H9 (cell line): ENCODE results near the gene TMEM81. TPM values are rescaled to one million over a fixed set of nuclear protein-coding genes. Genes with fewer than 3 reads are reported as not detected.

ENCODE experiments used
- DNase-seq: peaks from one replicate; pipeline ENCODE4 v3.0.0-alpha.2; 2017
- H2AFZ ChIP-seq: one replicate; pipeline ENCODE4 v1.6.1; 2013; ENCODE audit warnings: mild to moderate bottlenecking, low read length, control low read depth, moderate library complexity
- H2AK5ac ChIP-seq: 2 replicates; pipeline ENCODE4 v1.6.1; 2013; ENCODE audit warnings: low read length, control low read depth, mixed read lengths; ENCODE audit not compliant: insufficient read length
- H2BK120ac ChIP-seq: one replicate; pipeline ENCODE4 v1.6.1; 2013; ENCODE audit warnings: low read depth, mild to moderate bottlenecking, low read length, control low read depth, inconsistent platforms; ENCODE audit not compliant: poor library complexity, severe bottlenecking
- H2BK12ac ChIP-seq: 2 replicates; pipeline ENCODE4 v1.6.1; 2013; ENCODE audit warnings: low read length, control low read depth, mixed read lengths, low read depth; ENCODE audit not compliant: insufficient read length
- H2BK15ac ChIP-seq: 2 replicates; pipeline ENCODE4 v1.6.1; 2013; ENCODE audit warnings: low read depth, low read length, control low read depth
- H2BK20ac ChIP-seq: one replicate; pipeline ENCODE4 v1.6.1; 2013; ENCODE audit warnings: low read depth, mild to moderate bottlenecking, low read length, control low read depth, inconsistent platforms; ENCODE audit not compliant: poor library complexity, severe bottlenecking
- H2BK5ac ChIP-seq: 2 replicates; pipeline ENCODE4 v1.6.1; 2013; ENCODE audit warnings: low read length, control low read depth, mixed read lengths; ENCODE audit not compliant: insufficient read length
- H3K14ac ChIP-seq: 2 replicates; pipeline ENCODE4 v1.6.1; 2013; ENCODE audit warnings: low read length, control low read depth; ENCODE audit not compliant: insufficient read depth
- H3K18ac ChIP-seq: 2 replicates; pipeline ENCODE4 v1.6.1; 2013; ENCODE audit warnings: low read depth, mild to moderate bottlenecking, mixed read lengths, low read length, control low read depth; ENCODE audit not compliant: insufficient read length
- H3K23ac ChIP-seq: 2 replicates; pipeline ENCODE4 v1.6.1; 2013; ENCODE audit warnings: low read length, control low read depth, mixed read lengths, low read depth; ENCODE audit not compliant: insufficient read length
- H3K23me2 ChIP-seq: 2 replicates; pipeline ENCODE4 v1.6.1; 2013; ENCODE audit warnings: low read depth, mild to moderate bottlenecking, mixed read lengths, low read length, control low read depth; ENCODE audit not compliant: insufficient read length, poor library complexity, severe bottlenecking
- H3K27ac ChIP-seq: 2 replicates; pipeline ENCODE4 v1.5.1; 2013; ENCODE audit warnings: low read length, control low read depth, mixed read lengths, low read depth; ENCODE audit not compliant: insufficient read length
- H3K27me3 ChIP-seq: 2 replicates; pipeline ENCODE4 v1.6.1; 2013; ENCODE audit warnings: low read length, control low read depth, inconsistent platforms; ENCODE audit not compliant: insufficient read depth
- H3K4ac ChIP-seq: 2 replicates; pipeline ENCODE4 v1.6.1; 2013; ENCODE audit warnings: low read depth, mild to moderate bottlenecking, control low read depth, inconsistent platforms, low read length, moderate library complexity
- H3K4me1 ChIP-seq: 2 replicates; pipeline ENCODE4 v1.6.1; 2013; ENCODE audit warnings: low read length, control low read depth, inconsistent platforms; ENCODE audit not compliant: insufficient read depth
- H3K4me2 ChIP-seq: 2 replicates; pipeline ENCODE4 v1.6.1; 2013; ENCODE audit warnings: low read length, control low read depth, mixed read lengths; ENCODE audit not compliant: insufficient read length, insufficient read depth
- H3K56ac ChIP-seq: 2 replicates; pipeline ENCODE4 v1.6.1; 2013; ENCODE audit warnings: low read depth, mild to moderate bottlenecking, mixed read lengths, low read length, control low read depth; ENCODE audit not compliant: insufficient read length
- H3K79me1 ChIP-seq: 2 replicates; pipeline ENCODE4 v1.6.1; 2013; ENCODE audit warnings: low read depth, mild to moderate bottlenecking, moderate library complexity, low read length, control low read depth, inconsistent platforms; ENCODE audit not compliant: insufficient read depth, poor library complexity, severe bottlenecking
- H3K79me2 ChIP-seq: 2 replicates; pipeline ENCODE4 v1.6.1; 2013; ENCODE audit warnings: low read length, control low read depth, inconsistent platforms; ENCODE audit not compliant: insufficient read depth
- H3K9ac ChIP-seq: 2 replicates; pipeline ENCODE4 v1.6.1; 2013; ENCODE audit warnings: low read length, control low read depth, mixed read lengths; ENCODE audit not compliant: insufficient read length; ENCODE audit errors: extremely low read depth
- H3K9me3 ChIP-seq: one replicate; pipeline ENCODE4 v1.6.1; 2013; ENCODE audit warnings: low read depth, low read length, inconsistent platforms; ENCODE audit not compliant: control insufficient read depth
- H3T11ph ChIP-seq: one replicate; pipeline ENCODE4 v1.6.1; 2013; ENCODE audit warnings: mild to moderate bottlenecking, low read length, control low read depth, inconsistent platforms
- H4K20me1 ChIP-seq: one replicate; pipeline ENCODE4 v1.6.1; 2013; ENCODE audit not compliant: control insufficient read depth, insufficient read length, insufficient read depth
- H4K5ac ChIP-seq: 2 replicates; pipeline ENCODE4 v1.6.1; 2013; ENCODE audit warnings: low read depth, mild to moderate bottlenecking, mixed read lengths, low read length, control low read depth; ENCODE audit not compliant: insufficient read length
- H4K8ac ChIP-seq: replicated peaks from 2 replicates; pipeline ENCODE4 v1.6.1; 2013; ENCODE audit warnings: low read length, control low read depth, mixed read lengths, low read depth; ENCODE audit not compliant: insufficient read length
- H4K91ac ChIP-seq: 2 replicates; pipeline ENCODE4 v1.6.1; 2013; ENCODE audit warnings: low read depth, mild to moderate bottlenecking, moderate library complexity, mixed read lengths, low read length, control low read depth; ENCODE audit not compliant: insufficient read length
- H3K27ac Mint-ChIP-seq, 3 experiments: 2 replicates in 2 of 3; 3 replicates in 1 of 3; pipeline ENCODE4 v1.8.0; 2020 to 2021; ENCODE audit warnings: mixed read lengths in 3 of 3, mild to moderate bottlenecking in 1 of 3, moderate library complexity in 1 of 3
- H3K27me3 Mint-ChIP-seq: 2 replicates; pipeline ENCODE4 v1.8.0; 2021; ENCODE audit warnings: low read depth, mild to moderate bottlenecking, moderate library complexity, mixed read lengths
- H3K36me3 Mint-ChIP-seq, 3 experiments: 2 replicates in 2 of 3; 3 replicates in 1 of 3; pipeline ENCODE4 v1.8.0; 2020 to 2021; ENCODE audit warnings: low read depth in 3 of 3, mixed read lengths in 3 of 3; ENCODE audit not compliant: insufficient read depth in 1 of 3
- H3K4me1 Mint-ChIP-seq, 2 experiments: 2 replicates each; pipeline ENCODE4 v1.8.0; 2020; ENCODE audit warnings: mixed read lengths in 2 of 2
- H3K4me3 Mint-ChIP-seq, 2 experiments: 2 replicates in 1 of 2; 3 replicates in 1 of 2; pipeline ENCODE4 v1.8.0; 2020 to 2021; ENCODE audit warnings: mild to moderate bottlenecking in 2 of 2, mixed read lengths in 2 of 2, moderate library complexity in 1 of 2
- H3K9me3 Mint-ChIP-seq, 2 experiments: 2 replicates in 1 of 2; 3 replicates in 1 of 2; pipeline ENCODE4 v1.8.0; 2020; ENCODE audit warnings: mild to moderate bottlenecking in 2 of 2, mixed read lengths in 2 of 2, moderate library complexity in 1 of 2
- CTCF ChIP-seq: fragments of 200-600 bp; sonication (generic); conservative IDR thresholded peaks from 3 replicates; pipeline ENCODE4 v1.8.0; 2021; ENCODE audit warnings: antibody characterized with exemption, mild to moderate bottlenecking
- WGBS: extraction: QIAGEN DNeasy Blood & Tissue Kit; methylation state at CpG from one replicate; pipeline ENCODE4 v1.1.7; 2013; ENCODE audit warnings: missing lambda C conversion rate, low lambda C conversion rate, mixed read lengths; ENCODE audit not compliant: insufficient read length; ENCODE audit errors: extremely low coverage; 5-methylcytosine and 5-hydroxymethylcytosine counted together
- total RNA-seq: library from RNA; stranded (reverse); gene quantifications from 2 replicates; pipeline ENCODE4 v1.2.1, GENCODE V29; 2021

Gene TMEM81
- total RNA-seq, 1 experiment from 2014 or later: 3.0 TPM

- no peak overlapping the region for H3T11ph ChIP-seq
- no peak overlapping the region for H3K4ac ChIP-seq
- H3K4me3 Mint-ChIP-seq: no peak overlapping the region
- no peak overlapping the region for H3K14ac ChIP-seq
- no peak overlapping the region for H3K27ac ChIP-seq
- no peak overlapping the region for H4K91ac ChIP-seq
- H2BK20ac ChIP-seq: no peak overlapping the region
- H3K27ac Mint-ChIP-seq: no peak overlapping the region
- peaks cover 3% of the 10 kb centered on the region; the same call in 1 of the 2 replicates for H3K27me3 Mint-ChIP-seq
- H3K56ac ChIP-seq: no peak overlapping the region
- H4K8ac ChIP-seq: no peak overlapping the region
- no peak overlapping the region for H3K18ac ChIP-seq
- no peak for TF ChIP-seq CTCF
- WGBS: no CpG with 5 or more reads among the region's 3 CpGs
- H3K4me1 ChIP-seq: no peaks in the 10 kb centered on the region
- no peaks in the 10 kb centered on the region for H3K79me2 ChIP-seq
- H4K5ac ChIP-seq: no peak overlapping the region
- no peak overlapping the region for H3K9ac ChIP-seq
- H2BK5ac ChIP-seq: no peak overlapping the region
- peaks cover 4% of the 10 kb centered on the region in 2 experiments for H3K4me1 Mint-ChIP-seq
- H3K36me3 Mint-ChIP-seq: no peaks in the 10 kb centered on the region
- H4K20me1 ChIP-seq: no peaks in the 10 kb centered on the region
- no peak overlapping the region for H2AK5ac ChIP-seq
- H3K23ac ChIP-seq: no peak overlapping the region
- H2AFZ ChIP-seq: no peak overlapping the region
- no peak overlapping the region for H2BK120ac ChIP-seq
- no peaks in the 10 kb centered on the region for H3K9me3 Mint-ChIP-seq
- no peaks in the 10 kb centered on the region for H3K79me1 ChIP-seq
- H3K9me3 ChIP-seq: no peaks in the 10 kb centered on the region
- no peak overlapping the region for H2BK12ac ChIP-seq
- no peak overlapping the region for H2BK15ac ChIP-seq
- H3K23me2 ChIP-seq: peaks cover 3% of the 10 kb centered on the region
- DNase-seq: no peak
- no peak overlapping the region for H3K4me2 ChIP-seq
- no peaks in the 10 kb centered on the region for H3K27me3 ChIP-seq
Measured at GRCh38 chr1:205062895-205063294, 21.4 kb downstream of the TMEM81 start.
